Neural progenitor cell (in vitro differentiated cells): ENCODE measurements around the gene COL8A1. TPM values are rescaled to one million over a fixed set of nuclear protein-coding genes. Genes with fewer than 3 reads are reported as not detected.

Source experiments
- DNase-seq: peaks from one replicate; pipeline ENCODE4 v3.0.0-alpha.2; 2016; ENCODE audit warnings: low spot score
- H2AFZ ChIP-seq: fragments of 200-600 bp; sonication (generic); replicated peaks from 2 replicates; pipeline ENCODE4 v1.6.1; 2016; ENCODE audit warnings: antibody characterized with exemption
- H3F3A ChIP-seq: fragments of 200-600 bp; sonication (generic); 2 replicates; pipeline ENCODE4 v1.6.1; 2016; ENCODE audit warnings: antibody characterized with exemption, low read depth
- H3K27ac ChIP-seq: fragments of 200-600 bp; sonication (generic); 2 replicates; pipeline ENCODE4 v1.5.1; 2016; ENCODE audit warnings: mild to moderate bottlenecking
- H3K27me3 ChIP-seq: fragments of 200-600 bp; sonication (generic); 2 replicates; pipeline ENCODE4 v1.6.1; 2016; ENCODE audit warnings: mild to moderate bottlenecking, moderate library complexity
- H3K36me3 ChIP-seq: fragments of 200-600 bp; sonication (generic); 2 replicates; pipeline ENCODE4 v1.5.1; 2016
- H3K4me1 ChIP-seq: fragments of 200-600 bp; sonication (generic); 2 replicates; pipeline ENCODE4 v1.6.1; 2016; ENCODE audit warnings: mixed run types
- H3K4me2 ChIP-seq: fragments of 200-600 bp; sonication (generic); 2 replicates; pipeline ENCODE4 v1.6.1; 2016
- H3K4me3 ChIP-seq: fragments of 200-600 bp; sonication (generic); 2 replicates; pipeline ENCODE4 v1.5.1; 2016
- H3K79me2 ChIP-seq: fragments of 200-600 bp; sonication (generic); 2 replicates; pipeline ENCODE4 v1.6.1; 2016; ENCODE audit warnings: low read depth
- H3K9ac ChIP-seq: fragments of 200-600 bp; sonication (generic); 2 replicates; pipeline ENCODE4 v1.6.1; 2016
- H3K9me3 ChIP-seq: fragments of 200-600 bp; sonication (generic); 2 replicates; pipeline ENCODE4 v1.5.1; 2016; ENCODE audit warnings: low read depth
- H4K20me1 ChIP-seq: fragments of 200-600 bp; sonication (generic); 2 replicates; pipeline ENCODE4 v1.6.1; 2016; ENCODE audit warnings: low read depth
- H3K27ac Mint-ChIP-seq: 3 replicates; pipeline ENCODE4 v1.8.0; 2021; ENCODE audit warnings: mixed read lengths
- H3K27me3 Mint-ChIP-seq: 2 replicates; pipeline ENCODE4 v1.8.0; 2022; ENCODE audit warnings: low read depth, mild to moderate bottlenecking, inconsistent platforms, moderate library complexity, mixed read lengths; ENCODE audit not compliant: insufficient read depth
- H3K36me3 Mint-ChIP-seq: 3 replicates; pipeline ENCODE4 v1.8.0; 2021; ENCODE audit warnings: mixed read lengths
- H3K4me1 Mint-ChIP-seq: 3 replicates; pipeline ENCODE4 v1.8.0; 2021; ENCODE audit warnings: mixed read lengths
- H3K4me3 Mint-ChIP-seq: 3 replicates; pipeline ENCODE4 v1.8.0; 2021; ENCODE audit warnings: mild to moderate bottlenecking, moderate library complexity, mixed read lengths
- H3K9me3 Mint-ChIP-seq: 3 replicates; pipeline ENCODE4 v1.8.0; 2020; ENCODE audit warnings: mixed read lengths
- EZH2 ChIP-seq: fragments of 200-600 bp; sonication (generic); IDR thresholded peaks from 2 replicates; pipeline ENCODE4 v1.6.1; 2017; ENCODE audit warnings: antibody characterized with exemption, mild to moderate bottlenecking, moderate library complexity
- EZH2phosphoT487 ChIP-seq: fragments of 200-600 bp; sonication (generic); IDR thresholded peaks from 2 replicates; pipeline ENCODE4 v1.6.1; 2017; ENCODE audit warnings: antibody characterized with exemption
- total RNA-seq: library from RNA; depleted of rRNA; stranded (reverse); fragments of >200 nt; gene quantifications from 2 replicates; pipeline ENCODE4 v1.2.3, GENCODE V29; 2015; ENCODE audit warnings: low replicate concordance
- TF ChIP-seq, protein P1 (sequence below): fragments of 200-600 bp; sonication (generic); IDR thresholded peaks from 2 replicates; pipeline ENCODE4 v1.5.1; 2017; ENCODE audit warnings: antibody characterized with exemption, mild to moderate bottlenecking

Gene COL8A1
- total RNA-seq, 1 donor from 2014 or later: not detected

DNA sequence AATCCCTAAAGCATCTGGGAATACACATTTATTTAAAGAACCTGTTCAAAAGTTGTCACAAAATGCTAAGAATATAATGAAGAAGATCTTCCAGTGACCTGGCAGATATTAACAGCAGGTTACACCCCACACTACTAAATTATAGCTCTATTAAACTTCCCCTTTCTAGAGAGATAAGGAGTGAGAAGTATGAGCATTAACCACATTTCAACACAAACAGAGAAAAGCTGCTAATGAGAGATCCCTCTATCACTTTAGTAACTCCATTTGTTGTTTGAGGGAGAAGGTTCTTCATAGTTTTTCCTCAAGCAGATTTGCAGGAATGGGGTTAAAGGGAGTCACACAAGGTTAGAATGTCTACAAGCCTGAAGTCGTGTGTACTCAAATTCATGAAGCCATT lies 3.6 kb downstream of the COL8A1 start:
- no peak overlapping the region for H2AFZ ChIP-seq
- H3K27me3 ChIP-seq: peaks cover 51% of the 10 kb centered on the region
- H3K4me3 Mint-ChIP-seq: no peak overlapping the region
- no peaks in the 10 kb centered on the region for H3K79me2 ChIP-seq
- H3K4me1 ChIP-seq: peaks cover 11% of the 10 kb centered on the region
- H3K9ac ChIP-seq: no peak overlapping the region
- DNase-seq: no peak
- H3K36me3 ChIP-seq: no peaks in the 10 kb centered on the region
- H3K4me2 ChIP-seq: no peak overlapping the region
- no peaks in the 10 kb centered on the region for H3K9me3 Mint-ChIP-seq
- no peak overlapping the region for H3K27ac Mint-ChIP-seq
- TF ChIP-seq EZH2phosphoT487: no peak
- TF ChIP-seq EZH2: no peak
- TF ChIP-seq, protein P1, sequence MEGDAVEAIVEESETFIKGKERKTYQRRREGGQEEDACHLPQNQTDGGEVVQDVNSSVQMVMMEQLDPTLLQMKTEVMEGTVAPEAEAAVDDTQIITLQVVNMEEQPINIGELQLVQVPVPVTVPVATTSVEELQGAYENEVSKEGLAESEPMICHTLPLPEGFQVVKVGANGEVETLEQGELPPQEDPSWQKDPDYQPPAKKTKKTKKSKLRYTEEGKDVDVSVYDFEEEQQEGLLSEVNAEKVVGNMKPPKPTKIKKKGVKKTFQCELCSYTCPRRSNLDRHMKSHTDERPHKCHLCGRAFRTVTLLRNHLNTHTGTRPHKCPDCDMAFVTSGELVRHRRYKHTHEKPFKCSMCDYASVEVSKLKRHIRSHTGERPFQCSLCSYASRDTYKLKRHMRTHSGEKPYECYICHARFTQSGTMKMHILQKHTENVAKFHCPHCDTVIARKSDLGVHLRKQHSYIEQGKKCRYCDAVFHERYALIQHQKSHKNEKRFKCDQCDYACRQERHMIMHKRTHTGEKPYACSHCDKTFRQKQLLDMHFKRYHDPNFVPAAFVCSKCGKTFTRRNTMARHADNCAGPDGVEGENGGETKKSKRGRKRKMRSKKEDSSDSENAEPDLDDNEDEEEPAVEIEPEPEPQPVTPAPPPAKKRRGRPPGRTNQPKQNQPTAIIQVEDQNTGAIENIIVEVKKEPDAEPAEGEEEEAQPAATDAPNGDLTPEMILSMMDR: no peak
- no peaks in the 10 kb centered on the region for H3K36me3 Mint-ChIP-seq
- H3K4me3 ChIP-seq: no peak overlapping the region
- H3F3A ChIP-seq: no peaks in the 10 kb centered on the region
- peaks cover 25% of the 10 kb centered on the region for H3K4me1 Mint-ChIP-seq
- no peaks in the 10 kb centered on the region for H3K9me3 ChIP-seq
- H3K27me3 Mint-ChIP-seq: no peaks in the 10 kb centered on the region
- no peaks in the 10 kb centered on the region for H4K20me1 ChIP-seq
- H3K27ac ChIP-seq: no peak overlapping the region

DNA sequence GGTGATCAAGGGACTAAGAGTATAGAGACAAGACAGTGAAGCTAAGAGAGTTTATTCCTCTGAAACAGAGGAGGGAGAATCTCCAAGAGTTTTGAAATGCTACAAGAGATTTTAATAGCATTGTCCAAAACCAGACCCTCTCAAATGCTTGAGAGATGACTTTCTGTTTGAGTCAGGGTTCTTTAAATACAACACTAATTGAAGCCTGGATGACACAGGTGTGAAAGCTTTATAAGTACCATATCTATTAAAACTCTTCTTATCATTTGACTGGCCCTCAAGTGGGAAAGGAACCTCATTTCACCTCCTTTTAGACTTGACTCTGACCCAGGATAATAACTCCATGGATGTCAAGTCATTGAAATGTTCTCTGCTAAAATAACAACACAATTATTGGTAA lies 5.6 kb downstream of the COL8A1 start:
- peaks cover 30% of the 10 kb centered on the region for H3K27me3 ChIP-seq
- H4K20me1 ChIP-seq: no peaks in the 10 kb centered on the region
- H3K9ac ChIP-seq: no peak overlapping the region
- H3K36me3 Mint-ChIP-seq: no peaks in the 10 kb centered on the region
- no peaks in the 10 kb centered on the region for H3K9me3 ChIP-seq
- H3K4me3 Mint-ChIP-seq: no peak overlapping the region
- H3K9me3 Mint-ChIP-seq: no peaks in the 10 kb centered on the region
- no peak overlapping the region for H3K4me2 ChIP-seq
- H3F3A ChIP-seq: no peaks in the 10 kb centered on the region
- H3K4me1 Mint-ChIP-seq: peaks cover 15% of the 10 kb centered on the region
- H3K4me1 ChIP-seq: peaks cover 8% of the 10 kb centered on the region
- H3K4me3 ChIP-seq: no peak overlapping the region
- no peaks in the 10 kb centered on the region for H3K27me3 Mint-ChIP-seq
- no peak overlapping the region for H2AFZ ChIP-seq
- H3K27ac ChIP-seq: no peak overlapping the region
- no peaks in the 10 kb centered on the region for H3K79me2 ChIP-seq
- TF ChIP-seq, protein P1: no peak
- no peak for TF ChIP-seq EZH2
- no peak for TF ChIP-seq EZH2phosphoT487
- no peaks in the 10 kb centered on the region for H3K36me3 ChIP-seq
- H3K27ac Mint-ChIP-seq: no peak overlapping the region
- no peak for DNase-seq

DNA sequence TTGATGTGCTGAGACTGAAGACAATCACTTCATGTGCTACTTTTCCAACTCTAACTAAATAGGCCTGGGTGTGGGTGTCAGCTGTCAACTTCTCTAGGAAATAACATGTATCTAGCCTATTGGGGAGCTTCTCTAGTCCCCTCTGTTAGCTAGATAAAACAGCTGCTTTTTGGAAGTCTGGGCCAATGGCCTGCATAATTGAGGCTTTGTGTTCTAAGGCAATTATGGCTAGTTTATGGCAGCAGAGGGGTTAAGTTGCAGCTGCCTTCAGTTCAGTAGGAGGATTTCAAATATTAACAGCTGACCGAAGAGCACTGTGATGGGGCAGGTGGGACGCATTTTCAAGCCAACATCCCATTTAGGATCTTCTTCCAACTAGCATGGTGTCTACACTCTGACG lies 6.4 kb downstream of the COL8A1 start:
- Histone ChIP-seq H3K9me3 (no peaks in the 10 kb centered on the region), H3K9ac (no peak overlapping the region), H2AFZ (no peak overlapping the region), H4K20me1 (no peaks in the 10 kb centered on the region), H3K27me3 (peaks cover 23% of the 10 kb centered on the region), H3K79me2 (no peaks in the 10 kb centered on the region), H3K4me1 (peaks cover 8% of the 10 kb centered on the region), H3K4me3 (no peak overlapping the region), H3K36me3 (no peaks in the 10 kb centered on the region), H3K27ac (no peak overlapping the region), H3F3A (no peaks in the 10 kb centered on the region), H3K4me2 (no peak overlapping the region)
- Mint-ChIP-seq H3K9me3 (no peaks in the 10 kb centered on the region), H3K4me3 (no peak overlapping the region), H3K36me3 (no peaks in the 10 kb centered on the region), H3K27ac (no peak overlapping the region), H3K27me3 (no peaks in the 10 kb centered on the region), H3K4me1 (peaks cover 15% of the 10 kb centered on the region)
- no peak for DNase-seq
- TF ChIP-seq EZH2 (no peak), EZH2phosphoT487 (no peak)
- TF ChIP-seq, protein P1: no peak
